ENCODE measurements around the gene CFAP91. TPM values are rescaled to one million over a fixed set of nuclear protein-coding genes. Genes with fewer than 3 reads are reported as not detected.

Gene CFAP91
- total RNA-seq, 4 donors from 2014 or later, result 1.5 to 6.5 (median 4.4) TPM

DNA sequence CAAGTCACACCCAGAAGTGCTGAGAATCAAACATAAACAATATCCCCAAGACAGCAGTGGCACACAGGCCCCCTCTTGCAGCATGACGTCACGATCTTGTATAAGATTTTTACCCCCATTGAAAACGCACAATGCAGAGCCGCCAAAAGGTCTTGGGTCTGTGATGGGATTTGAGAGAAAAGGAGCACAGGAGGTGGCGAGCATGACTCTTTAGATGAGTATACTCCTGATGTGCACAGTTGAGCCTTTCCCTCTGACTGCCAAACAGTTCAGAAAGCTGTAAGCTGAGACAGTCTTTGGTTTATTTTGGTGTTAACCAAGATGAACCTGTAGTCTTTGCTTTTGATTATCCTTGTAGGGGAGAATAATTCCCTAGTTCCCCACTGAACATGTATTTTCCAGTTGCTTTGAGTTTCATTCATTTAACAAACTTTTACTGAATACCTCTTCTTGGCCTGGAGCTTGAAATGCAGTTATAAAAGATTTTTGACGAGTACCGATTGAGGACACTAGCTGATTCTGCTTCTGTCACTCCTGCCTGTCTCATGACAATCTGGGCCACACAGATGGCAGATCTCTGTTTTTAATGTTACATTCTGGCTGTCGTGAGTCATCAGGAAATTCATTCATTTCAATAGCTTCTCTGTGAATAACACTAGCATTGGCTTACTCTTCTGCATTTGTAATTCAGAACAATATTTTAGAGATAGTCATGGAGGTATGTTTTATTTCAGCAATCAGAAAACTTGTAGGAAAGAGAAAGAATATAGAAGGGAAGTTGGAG is 28.9 kb downstream of the CFAP91 start:
- 81% methylated on average over 8 of the region's 8 CpGs for WGBS

DNA sequence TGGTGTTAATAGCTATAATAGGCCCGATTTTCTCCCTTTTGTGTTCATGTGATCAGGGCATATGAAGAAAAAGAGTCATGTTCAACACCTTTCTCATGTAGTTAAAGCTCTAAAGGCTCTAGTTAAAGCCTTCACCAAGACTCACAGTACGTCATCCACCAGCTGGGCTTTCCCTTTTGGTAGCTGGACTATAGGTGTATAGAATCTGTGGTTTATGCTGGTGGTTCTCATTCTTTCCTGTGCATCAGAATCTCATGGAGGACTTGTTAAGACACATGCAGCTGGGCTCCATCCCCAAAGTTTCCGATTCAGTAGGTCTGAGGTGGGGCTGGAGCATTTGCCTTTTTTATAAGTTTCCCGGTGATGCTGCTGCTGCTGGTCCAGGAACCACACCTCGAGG is 31.0 kb downstream of the CFAP91 start:
- no peaks in the 10 kb centered on the region for H3K9me3 ChIP-seq
- intact Hi-C loops (cut with DNase I), result no loop called here
- H3K4me1 ChIP-seq, result no peaks in the 10 kb centered on the region
- no peak overlapping the region for H3K4me3 ChIP-seq
- DNase-seq (ENCODE audit: extremely low spot score), result no peak
- WGBS, result 93% methylated on average over 5 of the region's 5 CpGs
- peaks cover 0 to 16% (median 0%) of the 10 kb centered on the region in 4 donors for H3K36me3 ChIP-seq
- no peak overlapping the region for H3K27ac ChIP-seq (replicated peaks in 1 of 4)
- TF ChIP-seq EP300 (IDR thresholded peaks at IDR 0.05) (no peak), POLR2AphosphoS5 (IDR thresholded peaks at IDR 0.05) (no peak), POLR2A (IDR thresholded peaks at IDR 0.05; ENCODE audit: low read depth) (no peak)
- TF ChIP-seq, protein P1, sequence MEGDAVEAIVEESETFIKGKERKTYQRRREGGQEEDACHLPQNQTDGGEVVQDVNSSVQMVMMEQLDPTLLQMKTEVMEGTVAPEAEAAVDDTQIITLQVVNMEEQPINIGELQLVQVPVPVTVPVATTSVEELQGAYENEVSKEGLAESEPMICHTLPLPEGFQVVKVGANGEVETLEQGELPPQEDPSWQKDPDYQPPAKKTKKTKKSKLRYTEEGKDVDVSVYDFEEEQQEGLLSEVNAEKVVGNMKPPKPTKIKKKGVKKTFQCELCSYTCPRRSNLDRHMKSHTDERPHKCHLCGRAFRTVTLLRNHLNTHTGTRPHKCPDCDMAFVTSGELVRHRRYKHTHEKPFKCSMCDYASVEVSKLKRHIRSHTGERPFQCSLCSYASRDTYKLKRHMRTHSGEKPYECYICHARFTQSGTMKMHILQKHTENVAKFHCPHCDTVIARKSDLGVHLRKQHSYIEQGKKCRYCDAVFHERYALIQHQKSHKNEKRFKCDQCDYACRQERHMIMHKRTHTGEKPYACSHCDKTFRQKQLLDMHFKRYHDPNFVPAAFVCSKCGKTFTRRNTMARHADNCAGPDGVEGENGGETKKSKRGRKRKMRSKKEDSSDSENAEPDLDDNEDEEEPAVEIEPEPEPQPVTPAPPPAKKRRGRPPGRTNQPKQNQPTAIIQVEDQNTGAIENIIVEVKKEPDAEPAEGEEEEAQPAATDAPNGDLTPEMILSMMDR (IDR thresholded peaks at IDR 0.05), result no peak
- no peaks in the 10 kb centered on the region for H3K27me3 ChIP-seq

More for the DNA sequence above, 28.9 kb downstream of the CFAP91 start:
- intact Hi-C loops (cut with DNase I), result no loop called here
- DNase-seq (ENCODE audit: extremely low spot score), result no peak
- H3K4me1 ChIP-seq, result no peaks in the 10 kb centered on the region
- TF ChIP-seq EP300 (IDR thresholded peaks at IDR 0.05) (no peak), POLR2AphosphoS5 (IDR thresholded peaks at IDR 0.05) (no peak), POLR2A (IDR thresholded peaks at IDR 0.05; ENCODE audit: low read depth) (no peak)
- H3K4me3 ChIP-seq, result no peak overlapping the region
- H3K27ac ChIP-seq (replicated peaks in 1 of 4), result no peak overlapping the region
- H3K9me3 ChIP-seq, result no peaks in the 10 kb centered on the region
- no peaks in the 10 kb centered on the region for H3K27me3 ChIP-seq
- H3K36me3 ChIP-seq, result peaks cover 0 to 24% (median 2%) of the 10 kb centered on the region in 4 donors

DNA sequence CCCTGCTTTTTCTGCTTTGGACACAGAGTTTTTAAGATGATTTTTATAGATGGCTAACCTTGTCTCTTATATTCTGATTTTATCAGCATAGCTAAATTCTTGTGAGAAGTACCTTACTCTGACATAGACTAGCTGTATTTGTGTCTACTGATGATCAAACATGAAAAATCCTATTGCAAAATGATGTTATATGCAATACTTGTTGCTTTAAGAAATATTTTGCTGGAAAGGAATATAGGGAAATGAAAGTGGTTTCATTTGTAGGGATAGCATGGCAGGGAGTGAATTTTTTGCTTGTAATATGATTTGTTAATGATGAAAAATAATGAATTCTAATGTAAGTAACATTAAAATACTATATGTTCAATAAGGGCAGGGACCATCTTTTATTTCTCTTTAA is 35.9 kb downstream of the CFAP91 start:
- H3K4me3 ChIP-seq, result no peak overlapping the region
- H3K27ac ChIP-seq (replicated peaks in 1 of 4), result no peak overlapping the region
- TF ChIP-seq POLR2AphosphoS5 (IDR thresholded peaks at IDR 0.05) (no peak), EP300 (IDR thresholded peaks at IDR 0.05) (no peak), POLR2A (IDR thresholded peaks at IDR 0.05; ENCODE audit: low read depth) (no peak)
- TF ChIP-seq, protein P1 (IDR thresholded peaks at IDR 0.05), result no peak
- peaks cover 0 to 2% (median 0%) of the 10 kb centered on the region in 4 donors for H3K36me3 ChIP-seq
- H3K27me3 ChIP-seq, result no peaks in the 10 kb centered on the region
- no peaks in the 10 kb centered on the region for H3K9me3 ChIP-seq
- no peak for DNase-seq (ENCODE audit: extremely low spot score)
- intact Hi-C loops (cut with DNase I), result no loop called here
- no peaks in the 10 kb centered on the region for H3K4me1 ChIP-seq

DNA sequence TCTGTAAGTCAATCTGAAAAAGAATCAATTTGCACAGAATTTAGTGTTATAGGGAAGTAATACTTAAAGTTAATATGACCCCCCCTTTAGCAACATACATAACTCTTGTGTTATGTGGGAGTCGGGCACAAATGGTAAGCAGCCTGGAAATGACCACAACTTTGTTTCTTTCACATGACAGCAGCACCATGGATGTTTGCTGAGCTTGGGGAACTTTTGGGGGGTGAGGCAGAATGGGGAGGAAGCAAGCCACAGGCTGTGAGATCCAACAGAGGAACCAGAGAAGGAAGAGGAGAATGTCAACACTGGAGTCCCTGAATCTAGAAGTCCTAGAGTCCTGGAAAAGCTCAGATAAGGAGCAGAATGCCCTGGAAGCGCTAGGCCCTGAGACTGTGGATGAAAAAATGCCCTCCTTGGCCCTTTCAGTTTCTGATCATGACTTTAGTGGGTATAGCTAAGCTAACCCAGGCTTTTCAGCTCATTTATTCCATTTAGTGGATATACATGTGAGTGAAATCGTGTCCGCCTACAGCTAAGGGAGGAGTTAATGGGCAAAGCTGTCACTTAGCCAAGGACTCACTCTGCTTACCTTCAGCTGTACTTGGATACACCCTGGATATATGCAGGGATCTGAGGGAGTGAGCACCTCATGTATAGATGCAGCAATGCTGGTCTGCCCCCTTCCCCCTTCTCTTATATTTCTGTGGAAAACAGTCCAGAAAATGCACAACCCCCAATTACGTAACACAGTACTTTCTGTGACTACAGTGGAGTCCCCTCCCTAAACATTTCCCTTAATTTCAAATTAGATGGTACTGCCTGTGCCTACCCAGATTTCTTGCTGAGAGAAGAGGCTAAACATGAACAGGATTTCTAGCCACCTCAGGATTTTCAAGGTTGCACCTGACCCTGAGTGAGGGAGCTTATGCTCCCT is 39.1 kb downstream of the CFAP91 start:
- H3K4me3 ChIP-seq, result no peak overlapping the region
- H3K27ac ChIP-seq (replicated peaks in 1 of 4), result no peak overlapping the region
- no peaks in the 10 kb centered on the region for H3K9me3 ChIP-seq
- intact Hi-C loops (cut with DNase I), result no loop called here
- WGBS, result 80% methylated on average over 5 of the region's 5 CpGs
- H3K4me1 ChIP-seq, result no peaks in the 10 kb centered on the region
- H3K36me3 ChIP-seq, result peaks cover 0 to 20% (median 0%) of the 10 kb centered on the region in 4 donors
- TF ChIP-seq POLR2AphosphoS5 (IDR thresholded peaks at IDR 0.05), result no peak
- TF ChIP-seq, protein P1 (IDR thresholded peaks at IDR 0.05), result no peak
- TF ChIP-seq POLR2A (IDR thresholded peaks at IDR 0.05; ENCODE audit: low read depth), result no peak
- no peak for TF ChIP-seq EP300 (IDR thresholded peaks at IDR 0.05)
- no peak for DNase-seq (ENCODE audit: extremely low spot score)
- no peaks in the 10 kb centered on the region for H3K27me3 ChIP-seq

DNA sequence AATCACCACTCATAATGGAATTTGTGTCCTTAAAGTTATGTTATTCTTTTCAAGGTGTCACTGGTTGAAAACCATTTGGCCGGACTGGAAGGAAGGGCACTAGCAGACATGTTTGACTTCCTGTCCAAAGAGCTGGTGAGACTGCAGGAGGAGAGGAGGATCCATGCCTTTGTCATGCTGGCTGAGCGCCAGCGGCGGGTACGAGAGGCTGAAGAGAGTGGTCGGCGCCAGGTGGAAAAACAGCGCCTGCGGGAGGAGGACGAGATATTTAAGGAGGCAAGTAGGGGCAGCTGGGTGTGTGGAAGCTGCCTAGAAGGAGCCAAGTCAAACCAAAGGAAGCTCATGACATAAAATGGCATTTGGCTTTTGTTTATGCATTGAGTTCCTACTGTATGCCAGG is 41.1 kb downstream of the CFAP91 start:
- H3K36me3 ChIP-seq, result peaks cover 0 to 37% (median 2%) of the 10 kb centered on the region in 4 donors
- 95% methylated on average over 10 of the region's 10 CpGs for WGBS
- no peak overlapping the region for H3K4me3 ChIP-seq
- H3K9me3 ChIP-seq, result no peaks in the 10 kb centered on the region
- H3K4me1 ChIP-seq, result no peaks in the 10 kb centered on the region
- no peaks in the 10 kb centered on the region for H3K27me3 ChIP-seq
- intact Hi-C loops (cut with DNase I), result no loop called here
- no peak overlapping the region for H3K27ac ChIP-seq (replicated peaks in 1 of 4)
- no peak for DNase-seq (ENCODE audit: extremely low spot score)
- TF ChIP-seq POLR2A (IDR thresholded peaks at IDR 0.05; ENCODE audit: low read depth), result no peak
- TF ChIP-seq EP300 (IDR thresholded peaks at IDR 0.05), result no peak
